Thyroid gland (tissue), 4 donors: ENCODE results near the gene FZR1.
A peak's percentile ranks its signal among the peaks of the same experiment; 100 is the strongest.

Source experiments
- CTCF ChIP-seq, 6 experiments: fragments of 200-600 bp in 3 of 6; fragments of 450-650 bp in 3 of 6; sonication (generic) in 3 of 6; IDR thresholded peaks; one replicate each; pipeline ENCODE4 v1.5.1; 2016 to 2019; ENCODE audit warnings: antibody characterized with exemption in 6 of 6, mild to moderate bottlenecking in 2 of 6, inconsistent platforms in 1 of 6, moderate library complexity in 1 of 6
- POLR2A ChIP-seq, 2 donors: fragments of 450-650 bp; IDR thresholded peaks; one replicate each; pipeline ENCODE4 v1.6.1; 2017; ENCODE audit warnings: antibody characterized with exemption in 2 of 2, mild to moderate bottlenecking in 2 of 2, moderate library complexity in 1 of 2

GRCh38 chr19:3572855-3573161 is 66.7 kb downstream of the FZR1 start, which contains the start of gene HMG20B:
- TF ChIP-seq CTCF (IDR thresholded peaks at IDR 0.05) (no peak), POLR2A (IDR thresholded peaks at IDR 0.05) (peak in 1 of 2 donors; percentile 32)
